Adrenal gland (tissue), 12 donors: ENCODE data around the gene KBTBD12. TPM values are rescaled to one million over a fixed set of nuclear protein-coding genes. Genes with fewer than 3 reads are reported as not detected.

Experiments
- DNase-seq, 7 donors: peaks; one replicate each; pipeline ENCODE4 v3.0.0-alpha.2; 2019 to 2020
- H3K27ac ChIP-seq, 5 donors: fragments of 200-600 bp; sonication (generic) in 4 of 5; 1 replicate in 3 of 5; 2 replicates in 2 of 5; pipeline versions ENCODE4 v1.5.1 to v1.8.0; 2016 to 2020; ENCODE audit warnings: mild to moderate bottlenecking in 1 of 5
- H3K27me3 ChIP-seq: fragments of 200-600 bp; 2 replicates; pipeline ENCODE4 v1.8.0; 2021
- H3K36me3 ChIP-seq, 2 donors: fragments of 200-600 bp; replicated peaks in 1 of 2; 1 replicate in 1 of 2; 2 replicates in 1 of 2; pipeline versions ENCODE4 v1.5.1 to v1.8.0; 2018 to 2022
- H3K4me1 ChIP-seq, 2 donors: fragments of 200-600 bp; replicated peaks in 1 of 2; 1 replicate in 1 of 2; 2 replicates in 1 of 2; pipeline versions ENCODE4 v1.5.1 to v1.8.0; 2018 to 2021
- H3K4me3 ChIP-seq, 4 donors: fragments of 200-600 bp; sonication (generic) in 3 of 4; one replicate each; pipeline ENCODE4 v1.5.1; 2016 to 2018
- H3K9me3 ChIP-seq, 3 donors: fragments of 200-600 bp; sonication (generic) in 1 of 3; replicated peaks in 1 of 3; 1 replicate in 2 of 3; 2 replicates in 1 of 3; pipeline versions ENCODE4 v1.5.1 to v1.8.0; 2016 to 2021
- POLR2A ChIP-seq, 2 donors: fragments of 450-650 bp; IDR thresholded peaks; one replicate each; pipeline ENCODE4 v1.6.1; 2017; ENCODE audit warnings: antibody characterized with exemption in 2 of 2, mild to moderate bottlenecking in 2 of 2, moderate library complexity in 1 of 2
- WGBS, 4 donors: extraction: QIAGEN DNeasy Blood & Tissue Kit in 2 of 4; methylation state at CpG; one replicate each; pipeline versions ENCODE4 v1.1.5 to v1.1.7; 2013 to 2017; 5-methylcytosine and 5-hydroxymethylcytosine counted together
- intact Hi-C, 2 donors: fragments of 100-400 bp; cut with DNase I; formaldehyde crosslinking; loops; one replicate each; pipeline versions ENCODE4 v1.14.1 to v1.15.0; 2022 to 2023
- polyA plus RNA-seq, 3 donors: library from polyadenylated mRNA; stranded (reverse); fragments of 200-250 nt in 2 of 3; fragments of 350-450 nt in 1 of 3; fragmentation: Illumina TruSeq in 1 of 3; extraction: RNeasy Lipid Tissue Mini Kit (QIAGEN cat#74804) in 1 of 3; gene quantifications; one replicate each; pipeline ENCODE4 v1.2.3, GENCODE V29; 2013 to 2014
- total RNA-seq, 9 donors: library from RNA; depleted of rRNA in 4 of 9; stranded (reverse); fragments of >200 nt in 4 of 9; fragments of 120-200 nt in 1 of 9; fragmentation: NEBNext Ultra II Directional in 1 of 9; extraction: Animal tissue kit (Norgen Biotek cat#: 25700) in 1 of 9; gene quantifications; one replicate each; pipeline versions ENCODE4 v1.1.0 to v1.2.4, GENCODE V29; 2013 to 2023
- TF ChIP-seq, protein P1 (sequence below), 6 experiments: fragments of 450-650 bp in 4 of 6; fragments of 200-600 bp in 2 of 6; sonication (generic) in 1 of 6; IDR thresholded peaks; 1 replicate in 5 of 6; 2 replicates in 1 of 6; pipeline versions ENCODE4 v1.5.1 to v1.8.0; 2016 to 2021; ENCODE audit warnings: antibody characterized with exemption in 6 of 6, mild to moderate bottlenecking in 2 of 6, moderate library complexity in 1 of 6
- donor health status: healthy with polysubstance abuse.
- donor health status: Bipolar disorder and iron deficiency.
- donor health status: DM: yes; HTN: yes; CAD: no.
- donor health status: DM: no; HTN: no; CAD: no.
- donor health status: DM: no; HTN: no; CAD: no.
- donor health status: DM: yes; HTN: yes; CAD: no.

Gene KBTBD12
- total and polyA plus RNA-seq, 12 donors, result 0.07 to 0.95 (median 0.42) TPM

DNA sequence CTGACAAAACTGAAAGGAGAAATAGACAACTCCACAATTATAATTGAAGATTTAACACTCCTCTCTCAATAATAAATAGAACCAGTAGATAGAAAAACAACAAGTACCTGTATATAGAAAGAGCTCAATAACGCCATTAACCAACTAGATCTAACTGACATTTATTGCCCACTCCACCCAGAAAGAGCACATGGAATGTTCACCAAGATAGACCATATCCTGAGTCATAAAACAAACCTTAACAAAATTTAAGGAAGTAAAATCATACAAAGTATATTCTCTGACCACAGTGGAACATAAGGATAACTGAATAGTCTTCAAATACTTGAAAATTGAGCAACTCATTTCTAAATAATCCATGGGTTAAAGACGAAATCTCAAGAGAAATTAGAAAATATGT, 25.1 kb downstream of the KBTBD12 start:
- Histone ChIP-seq H3K9me3 (no peaks in the 10 kb centered on the region), H3K36me3 (no peaks in the 10 kb centered on the region), H3K4me1 (no peaks in the 10 kb centered on the region), H3K4me3 (no peak overlapping the region), H3K27me3 (no peaks in the 10 kb centered on the region), H3K27ac (no peak overlapping the region)
- DNase-seq, result no peak
- intact Hi-C loops, result no loop called here
- TF ChIP-seq, protein P1, sequence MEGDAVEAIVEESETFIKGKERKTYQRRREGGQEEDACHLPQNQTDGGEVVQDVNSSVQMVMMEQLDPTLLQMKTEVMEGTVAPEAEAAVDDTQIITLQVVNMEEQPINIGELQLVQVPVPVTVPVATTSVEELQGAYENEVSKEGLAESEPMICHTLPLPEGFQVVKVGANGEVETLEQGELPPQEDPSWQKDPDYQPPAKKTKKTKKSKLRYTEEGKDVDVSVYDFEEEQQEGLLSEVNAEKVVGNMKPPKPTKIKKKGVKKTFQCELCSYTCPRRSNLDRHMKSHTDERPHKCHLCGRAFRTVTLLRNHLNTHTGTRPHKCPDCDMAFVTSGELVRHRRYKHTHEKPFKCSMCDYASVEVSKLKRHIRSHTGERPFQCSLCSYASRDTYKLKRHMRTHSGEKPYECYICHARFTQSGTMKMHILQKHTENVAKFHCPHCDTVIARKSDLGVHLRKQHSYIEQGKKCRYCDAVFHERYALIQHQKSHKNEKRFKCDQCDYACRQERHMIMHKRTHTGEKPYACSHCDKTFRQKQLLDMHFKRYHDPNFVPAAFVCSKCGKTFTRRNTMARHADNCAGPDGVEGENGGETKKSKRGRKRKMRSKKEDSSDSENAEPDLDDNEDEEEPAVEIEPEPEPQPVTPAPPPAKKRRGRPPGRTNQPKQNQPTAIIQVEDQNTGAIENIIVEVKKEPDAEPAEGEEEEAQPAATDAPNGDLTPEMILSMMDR (IDR thresholded peaks at IDR 0.05), result no peak
- TF ChIP-seq POLR2A (IDR thresholded peaks at IDR 0.05), result no peak
- 60 to 74% (median 61%) methylated on average over 2 of the region's 2 CpGs for WGBS, 4 donors

DNA sequence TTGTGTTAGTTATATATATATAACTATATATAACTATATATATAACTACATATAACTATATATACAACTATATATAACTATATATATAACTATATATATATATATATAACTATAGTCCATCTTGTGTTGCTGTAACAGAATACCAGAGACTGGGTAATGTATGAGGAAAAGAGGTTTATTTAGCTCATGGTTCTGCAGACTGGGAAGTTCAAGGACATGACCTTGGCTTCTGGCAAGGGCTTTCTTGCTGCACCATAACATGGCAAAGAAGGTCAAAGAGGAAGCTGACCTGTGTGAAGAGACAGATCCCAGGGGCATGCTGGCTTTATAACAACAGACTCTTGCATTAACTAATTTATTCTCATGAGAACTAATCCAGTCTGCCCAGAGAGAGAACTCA, 27.6 kb downstream of the KBTBD12 start:
- intact Hi-C loops, result no loop called here
- no peak for DNase-seq
- no peaks in the 10 kb centered on the region for H3K9me3 ChIP-seq
- no peaks in the 10 kb centered on the region for H3K27me3 ChIP-seq
- H3K4me3 ChIP-seq, result no peak overlapping the region
- no peak overlapping the region for H3K27ac ChIP-seq
- no peaks in the 10 kb centered on the region for H3K36me3 ChIP-seq
- no peaks in the 10 kb centered on the region for H3K4me1 ChIP-seq
- no peak for TF ChIP-seq POLR2A (IDR thresholded peaks at IDR 0.05)
- TF ChIP-seq, protein P1 (IDR thresholded peaks at IDR 0.05), result no peak

DNA sequence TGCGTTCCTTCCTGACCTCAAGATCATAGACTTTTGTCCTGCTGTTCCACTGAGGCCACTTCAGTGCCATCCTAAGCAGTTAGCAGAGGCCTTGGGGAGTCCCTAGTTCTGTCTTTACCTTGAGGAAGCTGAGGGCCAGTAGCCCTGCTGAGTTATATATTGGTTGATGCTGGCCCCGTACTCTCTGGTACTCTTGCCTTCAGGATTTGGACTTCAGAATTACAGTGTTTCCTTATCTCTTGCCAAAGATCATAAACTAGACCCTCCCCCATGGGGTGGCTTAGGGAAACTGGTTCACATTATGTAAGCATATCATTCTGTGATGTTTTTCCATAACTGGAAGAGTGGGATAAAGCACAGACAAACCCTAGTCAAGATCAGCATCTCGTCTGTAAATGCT, 33.2 kb downstream of the KBTBD12 start:
- no peaks in the 10 kb centered on the region for H3K9me3 ChIP-seq
- H3K27me3 ChIP-seq, result no peaks in the 10 kb centered on the region
- H3K27ac ChIP-seq, result no peak overlapping the region
- H3K4me1 ChIP-seq, result no peaks in the 10 kb centered on the region
- H3K4me3 ChIP-seq, result no peak overlapping the region
- no peak for DNase-seq
- 84 to 90% (median 86%) methylated on average over 3 of the region's 3 CpGs for WGBS, 4 donors
- intact Hi-C loops, result no loop called here
- TF ChIP-seq, protein P1 (IDR thresholded peaks at IDR 0.05), result no peak
- H3K36me3 ChIP-seq, result no peaks in the 10 kb centered on the region

DNA sequence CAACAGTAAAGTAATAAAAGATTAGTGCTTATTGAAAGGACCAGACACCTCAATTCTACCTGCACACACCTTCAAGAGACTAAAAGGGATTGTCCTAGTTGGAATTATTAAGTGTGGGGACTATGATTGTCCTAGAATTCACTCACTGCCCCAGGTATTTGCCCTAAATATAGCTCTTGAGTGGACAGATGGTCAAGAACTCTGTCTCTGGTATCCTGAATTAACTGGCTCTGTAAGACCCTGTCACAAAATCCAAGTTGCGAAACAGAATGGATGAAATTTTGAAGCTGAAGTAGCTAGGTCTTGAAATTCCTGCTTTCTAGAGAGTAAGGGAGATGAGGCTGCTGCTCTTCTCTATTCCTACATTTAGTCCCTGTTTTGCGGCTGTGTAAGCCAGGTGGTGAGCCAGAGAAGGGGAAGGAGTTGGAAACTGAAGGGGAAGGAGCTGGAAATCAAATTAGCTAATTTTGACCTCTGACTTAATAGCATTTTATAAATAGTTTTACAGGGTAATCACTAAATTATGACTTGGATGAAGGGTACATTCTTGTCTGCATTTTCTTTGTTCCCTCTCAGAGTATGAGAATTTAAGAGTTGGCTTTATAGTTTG, 34.5 kb downstream of the KBTBD12 start:
- TF ChIP-seq, protein P1 (IDR thresholded peaks at IDR 0.05), result no peak
- TF ChIP-seq POLR2A (IDR thresholded peaks at IDR 0.05), result no peak

More for the DNA sequence above, 34.5 kb downstream of the KBTBD12 start:
- no peaks in the 10 kb centered on the region for H3K27me3 ChIP-seq
- DNase-seq, result no peak
- H3K4me1 ChIP-seq, result no peaks in the 10 kb centered on the region
- no peak overlapping the region for H3K27ac ChIP-seq
- 90 to 96% (median 94%) methylated on average over 2 of the region's 2 CpGs for WGBS, 4 donors
- no peak overlapping the region for H3K4me3 ChIP-seq
- H3K36me3 ChIP-seq, result no peaks in the 10 kb centered on the region
- intact Hi-C loops, result no loop called here
- H3K9me3 ChIP-seq, result no peaks in the 10 kb centered on the region
